Mononuclear cell (primary cell): Measurements from ENCODE around the gene TAF13. TPM values are rescaled to one million over a fixed set of nuclear protein-coding genes. Genes with fewer than 3 reads are reported as not detected.

Experiments used
- H3K27me3 ChIP-seq: 2 replicates; pipeline ENCODE4 v1.6.0; 2011; ENCODE audit warnings: low read length, control low read depth; ENCODE audit not compliant: insufficient read depth
- H3K4me1 ChIP-seq: 2 replicates; pipeline ENCODE4 v1.5.1; 2011; ENCODE audit warnings: mild to moderate bottlenecking, low read length, control low read depth; ENCODE audit not compliant: insufficient read depth
- H3K4me3 ChIP-seq: 2 replicates; pipeline ENCODE4 v1.5.1; 2011; ENCODE audit warnings: mild to moderate bottlenecking, low read length, moderate library complexity
- H3K9me3 ChIP-seq: 2 replicates; pipeline ENCODE4 v1.5.1; 2011; ENCODE audit warnings: low read depth, mild to moderate bottlenecking, control low read depth, low read length
- total RNA-seq: library from RNA; depleted of rRNA; stranded (reverse); fragments of >200 nt; gene quantifications from one replicate; pipeline ENCODE4 v1.2.3, GENCODE V29; 2012

The TAF13 gene
- 59.2 TPM for total RNA-seq

- no peaks in the 10 kb centered on the region for H3K27me3 ChIP-seq
- no peaks in the 10 kb centered on the region for H3K9me3 ChIP-seq
- peaks cover 19% of the 10 kb centered on the region for H3K4me1 ChIP-seq
- H3K4me3 ChIP-seq, result peak within 1 kb of the TSS; percentile 68
These were observed at the start of gene TAF13 for GRCh38 chr1:109075531-109076490. Gene TAF13 (minus strand): TSS chr1:109076003. CDS start chr1:109075947, 56 bp downstream.

- Histone ChIP-seq H3K4me1 (no peaks in the 10 kb centered on the region), H3K9me3 (no peaks in the 10 kb centered on the region), H3K27me3 (peaks cover 2% of the 10 kb centered on the region), H3K4me3 (no peak overlapping the region)
These were observed 44.6 kb upstream of the TAF13 start for GRCh38 chr1:109120356-109120755.

GRCh38 chr1:109118089-109118488 lies 42.3 kb upstream of the TAF13 start:
- Histone ChIP-seq H3K27me3 (peaks cover 21% of the 10 kb centered on the region), H3K9me3 (no peaks in the 10 kb centered on the region), H3K4me1 (peaks cover 15% of the 10 kb centered on the region), H3K4me3 (no peak overlapping the region)

GRCh38 chr1:109116286-109116685 lies 40.5 kb upstream of the TAF13 start:
- no peaks in the 10 kb centered on the region for H3K9me3 ChIP-seq
- H3K4me3 ChIP-seq, result no peak overlapping the region
- H3K27me3 ChIP-seq, result peaks cover 21% of the 10 kb centered on the region
- peaks cover 33% of the 10 kb centered on the region for H3K4me1 ChIP-seq

GRCh38 chr1:109115685-109116084 lies 39.9 kb upstream of the TAF13 start:
- Histone ChIP-seq H3K4me3 (no peak overlapping the region), H3K4me1 (peaks cover 35% of the 10 kb centered on the region), H3K27me3 (peaks cover 21% of the 10 kb centered on the region), H3K9me3 (no peaks in the 10 kb centered on the region)

GRCh38 chr1:109114342-109114674 lies 38.5 kb upstream of the TAF13 start:
- Histone ChIP-seq H3K9me3 (no peaks in the 10 kb centered on the region), H3K27me3 (peaks cover 21% of the 10 kb centered on the region), H3K4me1 (peaks cover 35% of the 10 kb centered on the region), H3K4me3 (peak overlapping the region; percentile 31)

- no peaks in the 10 kb centered on the region for H3K9me3 ChIP-seq
- H3K27me3 ChIP-seq, result peaks cover 21% of the 10 kb centered on the region
- H3K4me1 ChIP-seq, result peaks cover 35% of the 10 kb centered on the region
- peak within 1 kb of the TSS; percentile 31 for H3K4me3 ChIP-seq
These were observed 38.0 kb upstream of the TAF13 start, which contains the start of gene ELAPOR1 for GRCh38 chr1:109113590-109114341. Gene ELAPOR1 (plus strand): TSS chr1:109114115. CDS start chr1:109114184, 69 bp downstream.

- peaks cover 35% of the 10 kb centered on the region for H3K4me1 ChIP-seq
- peaks cover 21% of the 10 kb centered on the region for H3K27me3 ChIP-seq
- no peak overlapping the region for H3K4me3 ChIP-seq
- H3K9me3 ChIP-seq, result no peaks in the 10 kb centered on the region
These were observed 37.0 kb upstream of the TAF13 start for GRCh38 chr1:109112652-109113285.

GRCh38 chr1:109112056-109112651 lies 36.4 kb upstream of the TAF13 start:
- peaks cover 21% of the 10 kb centered on the region for H3K27me3 ChIP-seq
- no peaks in the 10 kb centered on the region for H3K9me3 ChIP-seq
- H3K4me1 ChIP-seq, result peaks cover 35% of the 10 kb centered on the region
- H3K4me3 ChIP-seq, result no peak overlapping the region

GRCh38 chr1:109111386-109112055 lies 35.7 kb upstream of the TAF13 start:
- H3K9me3 ChIP-seq, result no peaks in the 10 kb centered on the region
- H3K27me3 ChIP-seq, result peaks cover 21% of the 10 kb centered on the region
- H3K4me3 ChIP-seq, result no peak overlapping the region
- H3K4me1 ChIP-seq, result peaks cover 35% of the 10 kb centered on the region

GRCh38 chr1:109109906-109110305 lies 34.1 kb upstream of the TAF13 start:
- peaks cover 15% of the 10 kb centered on the region for H3K27me3 ChIP-seq
- H3K4me1 ChIP-seq, result peaks cover 35% of the 10 kb centered on the region
- no peaks in the 10 kb centered on the region for H3K9me3 ChIP-seq
- no peak overlapping the region for H3K4me3 ChIP-seq

GRCh38 chr1:109107785-109108184 lies 32.0 kb upstream of the TAF13 start:
- H3K4me3 ChIP-seq, result no peak overlapping the region
- H3K27me3 ChIP-seq, result no peaks in the 10 kb centered on the region
- peaks cover 17% of the 10 kb centered on the region for H3K4me1 ChIP-seq
- no peaks in the 10 kb centered on the region for H3K9me3 ChIP-seq

- Histone ChIP-seq H3K4me3 (no peak overlapping the region), H3K27me3 (no peaks in the 10 kb centered on the region), H3K4me1 (peaks cover 8% of the 10 kb centered on the region), H3K9me3 (no peaks in the 10 kb centered on the region)
These were observed 30.1 kb upstream of the TAF13 start for GRCh38 chr1:109105881-109106280.
